Inferior parietal cortex (tissue), 1 donor: ENCODE measurements around the gene PTPN13.
"Not testable (repeated sequence)": the region's sequence is repeated elsewhere in the genome, so short reads cannot be mapped to it uniquely, and the experiment has no call there.

Experiments
- DNase-seq: peaks from one replicate; pipeline ENCODE4 v3.0.0-alpha.2; 2016; ENCODE audit errors: extremely low spot score

The PTPN13 gene

GRCh38 chr4:86644892-86645291 is 50.8 kb downstream of the PTPN13 start:
- DNase-seq = no peak

- no peak for DNase-seq
Observed at GRCh38 chr4:86652332-86652932, 58.3 kb downstream of the PTPN13 start.

GRCh38 chr4:86653237-86653865 is 59.2 kb downstream of the PTPN13 start:
- no peak for DNase-seq

DNA sequence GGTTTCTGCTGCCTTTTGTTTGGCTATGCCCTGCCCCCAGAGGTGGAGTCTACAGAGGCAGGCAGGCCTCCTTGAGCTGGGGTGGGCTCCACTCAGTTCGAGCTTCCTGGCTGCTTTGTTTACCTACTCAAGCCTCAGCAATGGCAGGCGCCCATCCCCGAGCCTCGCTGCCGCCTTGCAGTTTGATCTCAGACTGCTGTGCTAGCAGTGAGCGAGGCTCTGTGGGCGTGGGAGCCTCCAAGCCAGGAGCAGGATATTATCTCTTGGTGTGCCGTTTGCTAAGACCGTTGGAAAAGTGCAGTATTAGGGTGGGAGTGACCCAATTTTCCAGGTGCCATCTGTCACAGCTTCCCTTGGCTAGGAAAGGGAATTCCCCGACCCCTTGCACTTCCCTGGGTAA is 62.7 kb downstream of the PTPN13 start:
- DNase-seq = not testable (repeated sequence)

- DNase-seq = no peak
Observed at GRCh38 chr4:86657382-86657781, 63.3 kb downstream of the PTPN13 start.

DNA sequence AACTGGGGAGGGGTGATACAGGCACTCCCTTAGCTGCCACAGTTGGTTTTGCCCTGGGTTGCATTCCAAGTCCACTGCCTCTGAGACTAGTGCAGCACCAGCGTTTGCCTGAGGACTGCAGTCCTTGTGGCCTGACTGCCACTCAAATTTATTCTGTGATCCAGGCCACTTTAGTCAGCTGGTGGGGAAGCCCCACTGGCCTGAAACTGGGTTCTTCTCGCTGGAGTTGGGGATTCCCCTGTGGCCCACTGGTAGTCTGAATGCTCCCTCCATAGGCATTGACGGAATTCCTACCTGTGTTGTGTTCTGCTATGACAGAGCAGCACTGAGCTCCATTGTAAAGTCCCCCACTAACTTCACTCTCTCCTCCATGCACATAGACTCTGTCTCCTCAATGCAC is 63.8 kb downstream of the PTPN13 start:
- DNase-seq = no peak

GRCh38 chr4:86660401-86660800 is 66.3 kb downstream of the PTPN13 start:
- DNase-seq = no peak

GRCh38 chr4:86661006-86661405 is 66.9 kb downstream of the PTPN13 start:
- no peak for DNase-seq

DNA sequence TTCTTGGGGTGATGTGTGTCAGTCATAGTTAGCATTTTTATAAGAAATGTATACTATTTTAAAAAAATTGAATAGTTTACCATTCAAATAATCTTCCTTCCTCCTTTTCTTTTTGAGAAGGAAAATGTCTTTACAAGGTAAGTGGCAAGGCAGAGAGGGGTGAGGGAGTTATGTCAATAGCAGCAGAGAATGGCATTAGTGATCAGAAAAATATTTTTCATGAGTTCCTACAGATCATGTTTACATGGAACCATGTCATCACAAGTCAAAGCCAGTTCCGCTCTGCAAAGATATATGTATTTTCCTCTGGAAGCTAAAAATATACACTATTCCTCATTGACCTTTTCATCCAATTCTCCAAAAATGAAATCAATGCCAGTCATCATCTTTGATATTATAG is 67.3 kb downstream of the PTPN13 start:
- DNase-seq = no peak

GRCh38 chr4:86664959-86665358 is 70.8 kb downstream of the PTPN13 start:
- DNase-seq = no peak

- DNase-seq = no peak
Observed at GRCh38 chr4:86670298-86670697, 76.2 kb downstream of the PTPN13 start.

- no peak for DNase-seq
Observed at GRCh38 chr4:86670756-86671155, 76.6 kb downstream of the PTPN13 start.

DNA sequence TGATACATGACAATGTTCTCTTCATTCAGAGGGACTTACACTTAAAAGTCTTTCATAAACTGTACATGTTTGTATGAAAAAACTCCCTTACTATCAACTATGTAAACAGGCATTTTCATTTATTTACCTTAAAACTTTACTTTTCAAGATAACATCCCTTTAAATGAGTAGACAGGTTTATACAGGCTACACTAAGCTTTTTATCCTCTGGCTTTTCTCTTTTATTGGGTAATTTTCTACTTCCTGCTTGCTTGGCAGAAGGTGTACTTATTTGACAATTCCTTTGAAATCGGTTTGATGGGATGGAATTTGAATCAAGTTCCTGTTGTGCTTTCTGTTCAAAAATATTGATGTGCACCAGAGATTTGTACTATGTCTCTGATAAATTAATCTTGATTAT is 81.4 kb downstream of the PTPN13 start:
- DNase-seq = no peak

GRCh38 chr4:86678796-86679195 is 84.7 kb downstream of the PTPN13 start:
- no peak for DNase-seq

DNA sequence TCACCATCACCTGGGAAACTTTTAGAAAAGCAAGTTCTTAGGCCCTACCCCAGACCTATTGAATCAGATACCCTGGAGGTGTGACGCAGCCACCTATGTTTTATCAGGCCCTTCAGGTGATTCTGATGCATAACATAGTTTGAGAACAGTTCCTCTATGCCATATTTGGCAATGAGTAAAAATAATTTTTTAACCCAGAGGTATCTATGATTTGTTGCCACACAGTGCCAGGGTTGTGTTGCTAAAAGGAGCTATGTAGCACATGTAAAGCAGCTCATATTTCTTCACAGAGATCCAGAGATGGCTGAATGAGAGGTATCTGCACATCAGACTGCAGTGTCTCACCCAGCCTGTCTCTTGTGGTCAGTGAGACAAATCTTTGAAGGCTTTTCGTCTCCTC is 85.3 kb downstream of the PTPN13 start:
- no peak for DNase-seq

- DNase-seq = no peak
Observed at GRCh38 chr4:86683167-86683566, 89.1 kb downstream of the PTPN13 start.

- no peak for DNase-seq
Observed at GRCh38 chr4:86683983-86684382, 89.9 kb downstream of the PTPN13 start.

DNA sequence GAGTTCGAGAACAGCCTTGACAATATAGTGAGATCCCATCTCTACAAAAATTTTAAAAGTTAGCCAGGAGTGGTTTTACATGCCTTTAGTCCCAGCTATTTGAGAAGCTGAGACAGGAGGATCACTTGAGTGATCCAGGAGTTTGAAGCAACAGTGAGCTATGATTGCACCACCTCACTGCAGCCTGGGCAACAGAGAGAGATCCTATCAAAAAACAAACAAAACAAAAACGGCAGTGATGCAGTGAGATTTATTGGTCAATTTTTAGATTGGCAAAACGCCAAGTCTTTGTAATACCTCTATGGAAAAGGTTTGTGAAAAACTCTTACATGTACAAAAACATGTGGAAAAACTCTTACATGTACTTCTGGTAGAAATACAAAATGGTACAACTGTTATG is 91.3 kb downstream of the PTPN13 start:
- no peak for DNase-seq

DNA sequence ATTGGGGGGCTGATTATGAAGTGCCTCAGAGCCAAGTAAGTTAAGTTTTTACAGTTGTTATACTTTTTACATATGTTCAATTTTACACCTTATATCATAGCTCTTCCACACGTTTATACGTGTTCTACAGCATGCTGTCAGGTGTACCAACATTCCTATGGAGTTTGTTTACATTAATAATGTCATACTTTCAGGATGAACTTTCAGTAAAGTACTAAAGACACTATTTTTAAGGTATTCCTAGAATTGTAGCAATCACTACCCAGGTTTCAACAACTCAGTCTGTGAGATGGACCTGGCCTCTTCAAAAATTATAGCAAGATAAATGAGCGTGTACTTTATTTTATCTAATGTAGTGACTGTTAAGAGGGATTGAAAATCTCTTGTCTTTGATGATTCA is 92.6 kb downstream of the PTPN13 start:
- no peak for DNase-seq

GRCh38 chr4:86688026-86688425 is 93.9 kb downstream of the PTPN13 start:
- no peak for DNase-seq

GRCh38 chr4:86704601-86705000 is 110.5 kb downstream of the PTPN13 start:
- no peak for DNase-seq

GRCh38 chr4:86706923-86707597 is 112.9 kb downstream of the PTPN13 start:
- DNase-seq = no peak

DNA sequence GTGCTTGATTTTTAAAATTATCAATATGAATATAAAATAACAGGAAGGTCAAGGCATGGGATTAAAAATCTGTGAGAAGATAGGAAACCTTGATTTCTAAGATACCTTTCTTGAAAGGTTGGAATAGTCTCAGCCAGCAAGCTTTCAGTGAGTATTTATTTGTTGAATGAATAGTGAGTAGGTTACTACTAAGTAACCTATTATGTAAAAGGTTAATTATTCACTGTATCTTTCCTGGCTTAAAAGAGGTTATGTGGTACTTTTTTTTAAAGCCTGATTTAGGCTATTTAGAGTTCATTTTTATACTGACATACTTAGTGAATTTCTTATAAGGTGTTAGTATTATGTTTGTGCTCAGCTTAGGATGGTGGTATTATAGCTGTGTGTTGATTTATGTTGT is 123.5 kb downstream of the PTPN13 start:
- no peak for DNase-seq
